Hepatocyte (in vitro differentiated cells): ENCODE data around the gene PHOX2A. TPM values are rescaled to one million over a fixed set of nuclear protein-coding genes. Genes with fewer than 3 reads are reported as not detected.
"Not testable (repeated sequence)": the region's sequence is repeated elsewhere in the genome, so short reads cannot be mapped to it uniquely, and the experiment has no call there.

Experiments used
- DNase-seq: peaks from one replicate; pipeline ENCODE4 v3.0.0-alpha.2; 2016; ENCODE audit warnings: low spot score
- H2AFZ ChIP-seq: fragments of 200-600 bp; sonication (generic); 2 replicates; pipeline ENCODE4 v1.6.0; 2016; ENCODE audit warnings: antibody characterized with exemption, mild to moderate bottlenecking
- H3K27ac ChIP-seq: fragments of 200-600 bp; sonication (generic); 2 replicates; pipeline ENCODE4 v1.5.1; 2016; ENCODE audit warnings: mild to moderate bottlenecking
- H3K27me3 ChIP-seq: fragments of 200-600 bp; sonication (generic); 2 replicates; pipeline ENCODE4 v1.6.1; 2016
- H3K36me3 ChIP-seq: fragments of 200-600 bp; sonication (generic); replicated peaks from 2 replicates; pipeline ENCODE4 v1.5.1; 2016; ENCODE audit warnings: low read depth; ENCODE audit not compliant: insufficient read depth
- H3K4me1 ChIP-seq: fragments of 200-600 bp; sonication (generic); 2 replicates; pipeline ENCODE4 v1.5.1; 2016; ENCODE audit warnings: mild to moderate bottlenecking, moderate library complexity; ENCODE audit not compliant: insufficient read depth
- H3K4me2 ChIP-seq: fragments of 200-600 bp; sonication (generic); 2 replicates; pipeline ENCODE4 v1.6.0; 2016
- H3K4me3 ChIP-seq: fragments of 200-600 bp; sonication (generic); 2 replicates; pipeline ENCODE4 v1.5.1; 2016; ENCODE audit warnings: mild to moderate bottlenecking
- H3K79me2 ChIP-seq: fragments of 200-600 bp; sonication (generic); 2 replicates; pipeline ENCODE4 v1.6.0; 2017; ENCODE audit warnings: mild to moderate bottlenecking
- H3K9me2 ChIP-seq: fragments of 200-600 bp; sonication (generic); replicated peaks from 2 replicates; pipeline ENCODE4 v1.6.0; 2017; ENCODE audit warnings: mild to moderate bottlenecking; ENCODE audit not compliant: insufficient read depth
- H3K9me3 ChIP-seq: fragments of 200-600 bp; sonication (generic); 2 replicates; pipeline ENCODE4 v1.5.1; 2016; ENCODE audit warnings: low read depth, mild to moderate bottlenecking
- H4K20me1 ChIP-seq: fragments of 200-600 bp; sonication (generic); 2 replicates; pipeline ENCODE4 v1.6.0; 2016; ENCODE audit warnings: mild to moderate bottlenecking; ENCODE audit not compliant: insufficient read depth, poor library complexity, severe bottlenecking
- CTCF ChIP-seq: fragments of 200-600 bp; sonication (generic); IDR thresholded peaks from 2 replicates; pipeline ENCODE4 v1.5.1; 2016; ENCODE audit warnings: antibody characterized with exemption, mild to moderate bottlenecking; ENCODE audit not compliant: poor library complexity
- EZH2 ChIP-seq: fragments of 200-600 bp; sonication (generic); IDR thresholded peaks from 2 replicates; pipeline ENCODE4 v1.6.1; 2016; ENCODE audit warnings: antibody characterized with exemption, mild to moderate bottlenecking, borderline replicate concordance
- EZH2phosphoT487 ChIP-seq: fragments of 200-600 bp; sonication (generic); IDR thresholded peaks from one replicate; pipeline ENCODE4 v1.6.1; 2018; ENCODE audit warnings: antibody characterized with exemption, mild to moderate bottlenecking, low read depth, moderate library complexity; ENCODE audit not compliant: unreplicated experiment, severe bottlenecking
- WGBS: methylation state at CpG from one replicate; pipeline ENCODE4 v1.1.6; 2016; ENCODE audit warnings: low lambda C conversion rate; ENCODE audit errors: missing lambda C conversion rate; 5-methylcytosine and 5-hydroxymethylcytosine counted together
- polyA plus RNA-seq: library from polyadenylated mRNA; unstranded; fragments of >200 nt; fragmentation: Nextera tagmentation; extraction: Ambion mirVana; gene quantifications from 2 replicates; pipeline ENCODE4 v1.2.1, GENCODE V29; 2016
- total RNA-seq: library from RNA; depleted of rRNA; stranded (reverse); fragments of >200 nt; gene quantifications from 2 replicates; pipeline ENCODE4 v1.2.3, GENCODE V29; 2014

PHOX2A gene
- total and polyA plus RNA-seq, 2 experiments from 2014 or later, result not detected

GRCh38 chr11:72267956-72268617 is 24.1 kb upstream of the PHOX2A start:
- TF ChIP-seq EZH2, result no peak
- no peak for TF ChIP-seq EZH2phosphoT487
- no peak for TF ChIP-seq CTCF

GRCh38 chr11:72266960-72267359 is 23.0 kb upstream of the PHOX2A start:
- WGBS, result 87% methylated on average over 5 of the region's 5 CpGs
- H3K4me1 ChIP-seq, H2AFZ ChIP-seq, H3K27me3 ChIP-seq, H4K20me1 ChIP-seq, H3K36me3 ChIP-seq, H3K9me3 ChIP-seq, H3K4me2 ChIP-seq, H3K4me3 ChIP-seq, H3K79me2 ChIP-seq, H3K27ac ChIP-seq, DNase-seq, H3K9me2 ChIP-seq: not testable (repeated sequence)

More at GRCh38 chr11:72267956-72268617, 24.1 kb upstream of the PHOX2A start:
- no peaks in the 10 kb centered on the region for H3K9me2 ChIP-seq
- DNase-seq, result no peak
- H3K79me2 ChIP-seq, result no peaks in the 10 kb centered on the region
- 86% methylated on average over 2 of the region's 2 CpGs for WGBS
- no peaks in the 10 kb centered on the region for H4K20me1 ChIP-seq
- no peak overlapping the region for H3K4me2 ChIP-seq
- no peak overlapping the region for H3K4me3 ChIP-seq
- no peaks in the 10 kb centered on the region for H3K9me3 ChIP-seq
- no peak overlapping the region for H3K27ac ChIP-seq
- H2AFZ ChIP-seq, result no peak overlapping the region
- H3K27me3 ChIP-seq, result no peaks in the 10 kb centered on the region
- no peaks in the 10 kb centered on the region for H3K4me1 ChIP-seq
- no peaks in the 10 kb centered on the region for H3K36me3 ChIP-seq

- TF ChIP-seq CTCF (no peak), EZH2 (no peak), EZH2phosphoT487 (no peak)
- Histone ChIP-seq H3K79me2 (no peaks in the 10 kb centered on the region), H4K20me1 (no peaks in the 10 kb centered on the region), H3K36me3 (no peaks in the 10 kb centered on the region), H3K4me2 (no peak overlapping the region), H2AFZ (no peak overlapping the region), H3K27me3 (no peaks in the 10 kb centered on the region), H3K4me3 (no peak overlapping the region), H3K27ac (no peak overlapping the region), H3K9me3 (no peaks in the 10 kb centered on the region), H3K4me1 (no peaks in the 10 kb centered on the region), H3K9me2 (no peaks in the 10 kb centered on the region)
- no peak for DNase-seq
These were observed 22.0 kb upstream of the PHOX2A start for GRCh38 chr11:72265951-72266350.

GRCh38 chr11:72263361-72263760 is 19.4 kb upstream of the PHOX2A start:
- TF ChIP-seq EZH2phosphoT487 (no peak), EZH2 (no peak), CTCF (no peak)
- H3K27ac ChIP-seq, result no peak overlapping the region
- H3K4me1 ChIP-seq, result no peaks in the 10 kb centered on the region
- H3K36me3 ChIP-seq, result no peaks in the 10 kb centered on the region
- 70% methylated on average over 4 of the region's 4 CpGs for WGBS
- no peaks in the 10 kb centered on the region for H3K27me3 ChIP-seq
- H3K9me2 ChIP-seq, result no peaks in the 10 kb centered on the region
- DNase-seq, result no peak
- no peak overlapping the region for H3K4me3 ChIP-seq
- no peaks in the 10 kb centered on the region for H4K20me1 ChIP-seq
- no peaks in the 10 kb centered on the region for H3K79me2 ChIP-seq
- H3K9me3 ChIP-seq, result no peaks in the 10 kb centered on the region
- no peak overlapping the region for H3K4me2 ChIP-seq
- no peak overlapping the region for H2AFZ ChIP-seq
